Hepatocyte (in vitro differentiated cells): ENCODE data around the gene BICDL2. TPM values are rescaled to one million over a fixed set of nuclear protein-coding genes. Genes with fewer than 3 reads are reported as not detected.

Experiments used
- DNase-seq: peaks from one replicate; pipeline ENCODE4 v3.0.0-alpha.2; 2016; ENCODE audit warnings: low spot score
- H2AFZ ChIP-seq: fragments of 200-600 bp; sonication (generic); 2 replicates; pipeline ENCODE4 v1.6.0; 2016; ENCODE audit warnings: antibody characterized with exemption, mild to moderate bottlenecking
- H3K27ac ChIP-seq: fragments of 200-600 bp; sonication (generic); 2 replicates; pipeline ENCODE4 v1.5.1; 2016; ENCODE audit warnings: mild to moderate bottlenecking
- H3K27me3 ChIP-seq: fragments of 200-600 bp; sonication (generic); 2 replicates; pipeline ENCODE4 v1.6.1; 2016
- H3K36me3 ChIP-seq: fragments of 200-600 bp; sonication (generic); replicated peaks from 2 replicates; pipeline ENCODE4 v1.5.1; 2016; ENCODE audit warnings: low read depth; ENCODE audit not compliant: insufficient read depth
- H3K4me1 ChIP-seq: fragments of 200-600 bp; sonication (generic); 2 replicates; pipeline ENCODE4 v1.5.1; 2016; ENCODE audit warnings: mild to moderate bottlenecking, moderate library complexity; ENCODE audit not compliant: insufficient read depth
- H3K4me2 ChIP-seq: fragments of 200-600 bp; sonication (generic); 2 replicates; pipeline ENCODE4 v1.6.0; 2016
- H3K4me3 ChIP-seq: fragments of 200-600 bp; sonication (generic); 2 replicates; pipeline ENCODE4 v1.5.1; 2016; ENCODE audit warnings: mild to moderate bottlenecking
- H3K79me2 ChIP-seq: fragments of 200-600 bp; sonication (generic); 2 replicates; pipeline ENCODE4 v1.6.0; 2017; ENCODE audit warnings: mild to moderate bottlenecking
- H3K9me2 ChIP-seq: fragments of 200-600 bp; sonication (generic); replicated peaks from 2 replicates; pipeline ENCODE4 v1.6.0; 2017; ENCODE audit warnings: mild to moderate bottlenecking; ENCODE audit not compliant: insufficient read depth
- H3K9me3 ChIP-seq: fragments of 200-600 bp; sonication (generic); 2 replicates; pipeline ENCODE4 v1.5.1; 2016; ENCODE audit warnings: low read depth, mild to moderate bottlenecking
- H4K20me1 ChIP-seq: fragments of 200-600 bp; sonication (generic); 2 replicates; pipeline ENCODE4 v1.6.0; 2016; ENCODE audit warnings: mild to moderate bottlenecking; ENCODE audit not compliant: insufficient read depth, poor library complexity, severe bottlenecking
- EZH2 ChIP-seq: fragments of 200-600 bp; sonication (generic); IDR thresholded peaks from 2 replicates; pipeline ENCODE4 v1.6.1; 2016; ENCODE audit warnings: antibody characterized with exemption, mild to moderate bottlenecking, borderline replicate concordance
- EZH2phosphoT487 ChIP-seq: fragments of 200-600 bp; sonication (generic); IDR thresholded peaks from one replicate; pipeline ENCODE4 v1.6.1; 2018; ENCODE audit warnings: antibody characterized with exemption, mild to moderate bottlenecking, low read depth, moderate library complexity; ENCODE audit not compliant: unreplicated experiment, severe bottlenecking
- WGBS: methylation state at CpG from one replicate; pipeline ENCODE4 v1.1.6; 2016; ENCODE audit warnings: low lambda C conversion rate; ENCODE audit errors: missing lambda C conversion rate; 5-methylcytosine and 5-hydroxymethylcytosine counted together
- polyA plus RNA-seq: library from polyadenylated mRNA; unstranded; fragments of >200 nt; fragmentation: Nextera tagmentation; extraction: Ambion mirVana; gene quantifications from 2 replicates; pipeline ENCODE4 v1.2.1, GENCODE V29; 2016
- total RNA-seq: library from RNA; depleted of rRNA; stranded (reverse); fragments of >200 nt; gene quantifications from 2 replicates; pipeline ENCODE4 v1.2.3, GENCODE V29; 2014
- TF ChIP-seq, protein P1 (sequence below): fragments of 200-600 bp; sonication (generic); IDR thresholded peaks from 2 replicates; pipeline ENCODE4 v1.5.1; 2016; ENCODE audit warnings: antibody characterized with exemption, mild to moderate bottlenecking; ENCODE audit not compliant: poor library complexity

BICDL2 gene
- total and polyA plus RNA-seq, 2 experiments from 2014 or later = 12.3 to 12.8 TPM

DNA sequence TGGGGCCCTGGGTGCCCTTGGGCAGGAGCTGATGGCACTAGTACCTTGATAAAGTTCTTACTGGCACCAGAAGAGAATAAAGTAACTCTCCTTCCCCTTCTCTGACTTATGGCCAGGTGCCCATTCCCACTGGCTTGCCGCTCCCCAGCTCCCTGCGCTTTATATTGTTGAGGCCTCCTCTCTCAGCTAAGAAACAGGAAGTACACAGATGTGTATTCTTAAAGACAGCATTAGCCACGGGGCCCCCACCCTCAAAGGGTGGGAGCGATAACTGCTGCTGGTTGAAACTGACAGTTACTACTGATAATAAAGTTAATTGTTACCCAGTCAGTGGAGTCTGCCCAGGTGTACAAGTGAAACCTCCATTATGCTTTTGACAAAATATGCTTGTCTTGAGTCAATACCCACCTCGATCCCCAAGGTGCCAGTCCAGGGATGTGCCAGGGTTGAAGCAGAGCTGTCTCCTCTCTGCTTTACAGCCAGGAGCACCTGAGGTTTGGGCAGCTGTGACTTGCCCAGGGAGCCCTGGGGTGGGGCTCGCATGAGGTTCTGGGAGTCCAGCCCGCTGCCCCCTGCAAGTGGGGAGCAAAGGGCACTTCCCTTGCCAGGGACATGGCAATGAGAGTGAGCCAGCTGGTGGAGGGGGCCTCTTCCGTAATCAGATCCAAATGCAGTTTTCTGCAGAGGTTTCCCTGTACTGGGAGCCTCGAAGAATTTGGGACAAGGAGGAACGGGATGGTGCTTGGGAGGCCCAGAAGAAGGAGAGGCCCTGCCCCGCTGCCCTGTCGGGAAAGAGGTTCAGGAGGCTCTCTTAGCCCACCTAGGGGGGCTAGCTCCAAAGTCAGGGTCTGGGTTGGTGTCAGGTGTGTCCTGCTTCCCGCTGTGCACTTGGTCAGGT, 29.4 kb downstream of the BICDL2 start:
- Histone ChIP-seq H3K27ac (peak overlapping the region; percentile 97), H3K4me2 (peak overlapping the region; percentile 83)
- DNase-seq = peak; percentile 73

DNA sequence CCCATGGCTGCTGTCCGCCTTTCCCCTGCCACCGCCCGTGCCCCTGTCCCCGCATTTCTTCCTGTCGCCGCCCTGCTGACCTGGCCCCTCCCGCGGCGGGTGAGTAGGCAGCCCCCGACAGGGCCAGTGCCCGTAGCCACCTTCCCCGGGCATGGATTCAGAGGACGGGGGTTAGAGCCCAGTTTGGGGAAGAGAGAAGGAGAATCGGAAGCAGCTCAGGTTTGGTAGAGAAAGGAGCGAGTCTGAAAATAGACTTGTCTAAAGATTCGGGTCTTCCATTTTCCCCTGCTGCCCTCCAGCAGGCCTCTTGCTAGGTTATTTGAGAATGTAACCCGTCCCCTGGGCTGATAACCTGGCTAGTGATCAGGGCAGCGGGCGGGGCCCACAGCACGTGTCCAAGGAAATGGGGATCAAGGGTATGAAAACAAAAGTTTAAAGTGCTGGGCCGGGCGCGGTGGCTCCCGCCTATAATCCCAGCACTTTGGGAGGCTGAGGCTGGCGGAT, 31.9 kb downstream of the BICDL2 start:
- Histone ChIP-seq H3K9me2 (no peaks in the 10 kb centered on the region), H3K79me2 (no peaks in the 10 kb centered on the region), H3K4me3 (peak overlapping the region; percentile 43), H3K27me3 (no peaks in the 10 kb centered on the region), H3K4me1 (peaks cover 34% of the 10 kb centered on the region), H3K27ac (peak overlapping the region; percentile 97), H3K4me2 (peak overlapping the region; percentile 83), H3K9me3 (no peaks in the 10 kb centered on the region), H3K36me3 (no peaks in the 10 kb centered on the region), H2AFZ (no peak overlapping the region), H4K20me1 (no peaks in the 10 kb centered on the region)
- DNase-seq = peak; percentile 59
- WGBS = 4% methylated on average over 21 of the region's 25 CpGs
- TF ChIP-seq EZH2 = no peak
- TF ChIP-seq, protein P1, sequence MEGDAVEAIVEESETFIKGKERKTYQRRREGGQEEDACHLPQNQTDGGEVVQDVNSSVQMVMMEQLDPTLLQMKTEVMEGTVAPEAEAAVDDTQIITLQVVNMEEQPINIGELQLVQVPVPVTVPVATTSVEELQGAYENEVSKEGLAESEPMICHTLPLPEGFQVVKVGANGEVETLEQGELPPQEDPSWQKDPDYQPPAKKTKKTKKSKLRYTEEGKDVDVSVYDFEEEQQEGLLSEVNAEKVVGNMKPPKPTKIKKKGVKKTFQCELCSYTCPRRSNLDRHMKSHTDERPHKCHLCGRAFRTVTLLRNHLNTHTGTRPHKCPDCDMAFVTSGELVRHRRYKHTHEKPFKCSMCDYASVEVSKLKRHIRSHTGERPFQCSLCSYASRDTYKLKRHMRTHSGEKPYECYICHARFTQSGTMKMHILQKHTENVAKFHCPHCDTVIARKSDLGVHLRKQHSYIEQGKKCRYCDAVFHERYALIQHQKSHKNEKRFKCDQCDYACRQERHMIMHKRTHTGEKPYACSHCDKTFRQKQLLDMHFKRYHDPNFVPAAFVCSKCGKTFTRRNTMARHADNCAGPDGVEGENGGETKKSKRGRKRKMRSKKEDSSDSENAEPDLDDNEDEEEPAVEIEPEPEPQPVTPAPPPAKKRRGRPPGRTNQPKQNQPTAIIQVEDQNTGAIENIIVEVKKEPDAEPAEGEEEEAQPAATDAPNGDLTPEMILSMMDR = no peak

More for the DNA sequence above, 29.4 kb downstream of the BICDL2 start:
- Histone ChIP-seq H3K36me3 (no peaks in the 10 kb centered on the region), H3K4me1 (peaks cover 54% of the 10 kb centered on the region), H4K20me1 (no peaks in the 10 kb centered on the region), H3K4me3 (no peak overlapping the region), H3K79me2 (no peaks in the 10 kb centered on the region), H2AFZ (no peak overlapping the region), H3K9me2 (no peaks in the 10 kb centered on the region), H3K9me3 (no peaks in the 10 kb centered on the region), H3K27me3 (no peaks in the 10 kb centered on the region)
- TF ChIP-seq EZH2 (no peak), EZH2phosphoT487 (no peak)
- TF ChIP-seq, protein P1 = no peak
- 39% methylated on average over 13 of the region's 13 CpGs for WGBS

DNA sequence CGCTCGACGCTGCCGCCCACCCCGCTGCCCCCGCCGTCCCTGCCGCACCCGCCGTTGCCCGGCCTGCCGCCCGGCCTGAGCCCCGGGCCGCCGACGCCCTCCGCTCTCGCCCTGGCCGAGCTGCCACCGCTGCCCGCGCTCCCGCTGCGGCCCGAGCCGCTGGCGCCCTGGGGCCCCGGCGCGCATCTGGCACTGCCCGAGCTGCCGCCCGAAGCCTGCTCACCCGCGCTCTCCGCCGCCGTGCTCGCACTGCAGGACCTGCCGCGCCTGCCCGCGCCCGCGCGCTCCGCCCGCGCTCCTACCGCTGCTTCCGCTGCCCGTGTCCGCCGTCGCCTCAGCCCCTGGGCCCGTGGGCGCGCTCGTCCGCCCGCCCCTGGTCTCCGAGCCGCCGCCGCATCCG, 32.4 kb downstream of the BICDL2 start:
- H3K27ac ChIP-seq = no peak overlapping the region
- H3K4me3 ChIP-seq = no peak overlapping the region
- WGBS = 0% methylated on average over 1 of the region's 67 CpGs
- no peaks in the 10 kb centered on the region for H4K20me1 ChIP-seq
- no peaks in the 10 kb centered on the region for H3K36me3 ChIP-seq
- H2AFZ ChIP-seq = no peak overlapping the region
- no peaks in the 10 kb centered on the region for H3K9me3 ChIP-seq
- H3K79me2 ChIP-seq = no peaks in the 10 kb centered on the region
- no peaks in the 10 kb centered on the region for H3K9me2 ChIP-seq
- H3K4me1 ChIP-seq = peaks cover 31% of the 10 kb centered on the region
- TF ChIP-seq, protein P1 = no peak
- TF ChIP-seq EZH2phosphoT487 (no peak), EZH2 (no peak)
- H3K27me3 ChIP-seq = no peaks in the 10 kb centered on the region
- H3K4me2 ChIP-seq = no peak overlapping the region
- peak; percentile 62 for DNase-seq
